ENCODE data around the gene LXN. TPM values are rescaled to one million over a fixed set of nuclear protein-coding genes. Genes with fewer than 3 reads are reported as not detected.

The LXN gene
- total RNA-seq, 1 experiment from 2014 or later = not detected

DNA sequence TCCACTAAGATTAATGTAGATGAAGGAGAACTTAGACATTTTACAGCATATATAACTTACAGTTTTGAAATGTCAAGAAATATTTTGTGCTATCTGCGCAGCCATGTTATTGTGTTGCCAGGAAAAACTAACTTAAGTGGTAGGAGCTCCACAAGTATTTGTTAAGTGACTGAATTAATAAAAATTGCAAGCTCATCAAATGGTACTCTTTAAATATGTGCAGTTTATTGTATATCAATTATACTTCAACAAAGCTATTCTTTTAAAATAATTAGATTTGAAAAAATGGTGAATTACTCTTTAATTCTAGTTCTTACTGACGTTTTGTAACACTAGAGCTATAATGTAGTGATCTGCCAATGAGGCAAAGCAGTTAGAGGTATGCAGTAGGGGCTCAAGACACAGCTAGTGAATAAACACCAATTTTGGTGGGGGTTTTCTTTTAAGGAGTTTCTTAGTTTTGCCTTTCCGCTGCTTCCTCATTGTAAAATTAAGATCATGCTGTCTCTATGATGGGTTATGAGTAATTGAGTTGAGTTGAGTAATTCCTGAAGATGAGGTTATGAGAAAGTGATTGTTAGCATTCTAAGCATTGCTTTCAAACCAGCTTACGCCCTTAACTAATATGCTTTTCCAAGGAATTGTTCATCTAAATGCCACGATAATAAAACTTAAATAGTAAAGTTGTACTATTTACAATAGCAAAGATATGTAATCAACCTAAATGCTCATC lies 10.9 kb upstream of the LXN start:
- no peak for DNase-seq
- Histone ChIP-seq H3K27me3 (no peaks in the 10 kb centered on the region), H3K36me3 (peaks cover 64% of the 10 kb centered on the region), H3K9me3 (no peaks in the 10 kb centered on the region), H3K4me3 (no peak overlapping the region)

DNA sequence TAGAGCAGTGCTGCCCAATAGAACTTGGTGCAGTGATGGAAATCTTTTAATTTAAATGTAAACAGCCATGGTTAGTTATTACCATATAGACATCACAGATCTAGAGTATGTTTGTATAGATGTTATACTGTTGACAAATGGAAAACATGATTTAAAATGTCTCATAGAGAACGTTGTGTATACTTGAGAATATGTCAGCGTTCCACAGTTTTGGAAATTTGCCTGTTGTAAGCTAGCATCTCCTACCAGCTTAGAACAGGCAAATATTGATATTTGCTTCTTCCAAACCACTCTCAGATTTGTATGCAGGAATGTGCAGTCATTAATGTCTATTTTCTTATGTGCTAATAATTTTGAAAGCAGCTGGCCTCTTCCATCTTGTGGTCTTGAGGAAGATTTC lies 8.4 kb upstream of the LXN start:
- no peak for DNase-seq
- Histone ChIP-seq H3K36me3 (peaks cover 71% of the 10 kb centered on the region), H3K4me3 (no peak overlapping the region), H3K9me3 (no peaks in the 10 kb centered on the region), H3K27me3 (no peaks in the 10 kb centered on the region)

DNA sequence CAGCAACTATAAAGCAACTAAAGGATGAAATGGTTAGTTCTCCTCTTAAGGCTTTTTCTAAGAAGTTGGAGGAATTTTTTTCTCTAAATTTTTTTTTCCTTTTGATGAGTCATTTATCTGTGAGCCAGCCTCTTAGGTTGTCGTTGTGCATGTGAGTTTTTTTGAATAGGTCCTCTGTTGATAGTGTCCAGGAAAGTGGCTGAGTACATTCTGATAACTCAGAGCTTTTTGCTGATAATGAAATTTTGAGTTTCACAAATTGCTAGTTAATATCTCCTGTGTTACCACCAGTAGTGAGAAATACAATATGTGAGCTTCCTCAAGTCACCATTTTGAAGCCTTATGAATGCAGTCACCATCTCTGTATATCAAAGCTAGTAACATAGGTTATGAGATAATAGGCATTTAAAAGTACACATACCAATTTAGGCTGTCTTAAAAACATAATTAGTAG lies 7.1 kb upstream of the LXN start:
- H3K27me3 ChIP-seq = no peaks in the 10 kb centered on the region
- no peak for DNase-seq
- no peak overlapping the region for H3K4me3 ChIP-seq
- no peaks in the 10 kb centered on the region for H3K9me3 ChIP-seq
- H3K36me3 ChIP-seq = peaks cover 60% of the 10 kb centered on the region

DNA sequence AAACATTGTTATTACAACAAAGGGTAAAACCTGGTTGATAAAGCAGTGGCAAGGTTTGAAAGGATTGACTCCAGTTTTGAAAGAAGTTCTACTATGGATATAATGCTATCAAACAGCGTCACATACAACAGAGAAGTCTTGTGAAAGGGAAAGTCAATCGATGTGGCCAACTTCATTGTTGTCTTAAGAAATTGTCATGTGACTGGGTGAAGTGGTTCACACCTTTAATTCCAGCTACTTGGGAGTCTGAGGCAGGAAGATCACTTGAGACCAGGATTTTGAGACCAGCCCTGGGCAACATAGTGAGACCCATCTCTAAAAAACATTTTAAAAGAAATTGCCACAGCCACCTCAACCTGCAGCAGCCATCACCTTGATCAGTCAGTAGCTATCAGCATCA lies 6.2 kb upstream of the LXN start:
- Histone ChIP-seq H3K4me3 (no peak overlapping the region), H3K9me3 (no peaks in the 10 kb centered on the region), H3K27me3 (no peaks in the 10 kb centered on the region), H3K36me3 (peaks cover 52% of the 10 kb centered on the region)
- DNase-seq = no peak

DNA sequence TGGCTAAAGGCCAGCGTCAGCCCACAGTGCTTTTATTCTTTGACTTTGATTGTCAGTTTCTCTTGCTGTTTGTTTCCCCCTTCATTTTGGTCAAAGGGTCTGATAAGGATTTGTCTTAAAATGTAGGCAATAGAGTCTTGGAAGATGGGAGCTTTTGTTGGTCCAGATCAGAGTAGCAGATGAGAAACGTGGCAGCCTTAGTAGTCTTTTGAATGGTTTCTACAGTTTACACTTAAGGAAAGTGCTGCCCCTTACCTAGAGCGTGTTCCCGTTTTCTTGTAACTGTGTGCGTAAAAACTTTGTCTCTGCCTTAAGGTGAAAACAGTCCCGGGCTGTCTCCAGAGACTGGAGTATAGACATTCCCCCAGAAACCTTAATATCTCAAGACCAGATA lies 630 bp downstream of the LXN start:
- no peak overlapping the region for H3K4me3 ChIP-seq
- no peaks in the 10 kb centered on the region for H3K27me3 ChIP-seq
- peaks cover 49% of the 10 kb centered on the region for H3K36me3 ChIP-seq
- no peak for DNase-seq
- H3K9me3 ChIP-seq = no peaks in the 10 kb centered on the region

DNA sequence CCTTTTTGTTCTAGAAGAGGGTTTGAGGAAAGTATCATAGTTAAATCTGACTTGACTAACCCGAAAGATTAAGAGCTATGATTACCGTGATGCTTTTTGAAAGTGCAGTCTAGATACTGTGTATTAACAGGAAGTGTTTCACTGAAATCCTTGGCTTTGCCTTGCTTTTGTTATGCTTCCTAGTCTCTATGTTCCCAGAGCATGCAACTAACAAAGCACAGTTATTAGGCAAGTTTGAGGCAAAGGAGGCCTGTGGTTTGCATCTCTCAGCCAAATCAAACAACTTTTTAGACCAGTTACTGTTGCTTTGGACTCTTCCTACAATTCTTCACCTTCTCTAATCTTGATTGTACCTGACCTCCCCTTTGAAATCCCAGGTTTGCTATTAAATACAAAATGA lies 3.9 kb downstream of the LXN start:
- Histone ChIP-seq H3K27me3 (no peaks in the 10 kb centered on the region), H3K36me3 (peaks cover 71% of the 10 kb centered on the region), H3K4me3 (no peak overlapping the region), H3K9me3 (no peaks in the 10 kb centered on the region)
- no peak for DNase-seq

DNA sequence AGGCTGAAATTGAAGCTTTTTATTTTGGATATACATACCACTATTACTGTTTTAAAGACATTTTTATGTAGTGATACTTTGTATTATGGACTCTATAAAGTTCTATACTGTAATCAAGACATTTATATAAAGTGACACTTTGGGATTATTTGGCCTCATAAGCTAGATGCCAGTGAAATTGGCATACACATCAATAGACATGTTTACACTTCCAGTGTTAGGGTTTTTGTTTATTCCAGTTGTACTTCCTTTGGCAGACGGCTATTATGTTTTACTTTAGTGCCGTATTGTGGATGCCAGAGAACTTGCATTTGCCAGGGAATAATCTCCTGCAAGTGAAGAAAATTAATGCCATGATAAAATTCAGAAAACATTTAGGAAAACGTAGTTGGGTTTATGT lies 6.0 kb downstream of the LXN start:
- H3K9me3 ChIP-seq = no peaks in the 10 kb centered on the region
- peaks cover 83% of the 10 kb centered on the region for H3K36me3 ChIP-seq
- no peak for DNase-seq
- no peaks in the 10 kb centered on the region for H3K27me3 ChIP-seq
- H3K4me3 ChIP-seq = no peak overlapping the region

DNA sequence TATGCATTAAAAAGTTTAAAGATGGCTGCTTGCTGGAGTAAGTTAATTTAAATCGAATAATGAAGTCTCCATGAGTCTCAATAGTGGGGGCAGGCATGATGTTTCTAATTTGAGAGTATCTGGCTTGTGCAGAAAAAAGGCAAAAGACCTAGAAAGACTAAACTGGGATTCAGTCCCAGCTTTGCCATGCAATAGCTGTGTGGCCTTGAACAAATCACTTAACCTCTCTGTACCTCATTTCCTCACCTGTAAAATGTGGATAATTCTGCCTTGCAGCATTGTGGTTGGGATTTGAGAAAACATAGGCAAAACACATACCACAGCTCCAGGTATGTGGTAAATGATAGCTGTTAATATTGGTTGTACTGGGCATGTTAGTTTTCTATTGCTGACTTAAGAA lies 8.6 kb downstream of the LXN start:
- no peak for DNase-seq
- H3K9me3 ChIP-seq = no peaks in the 10 kb centered on the region
- peaks cover 89% of the 10 kb centered on the region for H3K36me3 ChIP-seq
- no peaks in the 10 kb centered on the region for H3K27me3 ChIP-seq
- H3K4me3 ChIP-seq = no peak overlapping the region

DNA sequence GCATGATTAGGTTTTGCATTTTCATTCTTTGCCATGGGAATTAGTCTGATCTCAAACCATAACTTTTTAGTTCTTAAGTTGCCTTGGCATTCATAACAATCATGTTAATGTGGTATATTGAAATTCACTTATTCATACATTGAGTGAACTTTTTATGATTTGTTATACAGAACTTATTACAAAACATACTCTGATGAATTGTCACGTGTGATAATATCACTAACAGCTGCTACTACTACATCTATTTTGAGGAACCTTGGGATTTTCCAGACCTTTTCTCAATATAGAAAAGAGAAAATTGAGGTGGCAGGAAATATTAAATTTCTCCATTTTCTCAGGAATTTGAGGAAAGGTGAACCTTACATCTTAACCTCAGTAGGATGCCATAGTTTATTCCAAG lies 9.2 kb downstream of the LXN start:
- peaks cover 87% of the 10 kb centered on the region for H3K36me3 ChIP-seq
- no peaks in the 10 kb centered on the region for H3K9me3 ChIP-seq
- no peak overlapping the region for H3K4me3 ChIP-seq
- H3K27me3 ChIP-seq = no peaks in the 10 kb centered on the region
- DNase-seq = no peak

DNA sequence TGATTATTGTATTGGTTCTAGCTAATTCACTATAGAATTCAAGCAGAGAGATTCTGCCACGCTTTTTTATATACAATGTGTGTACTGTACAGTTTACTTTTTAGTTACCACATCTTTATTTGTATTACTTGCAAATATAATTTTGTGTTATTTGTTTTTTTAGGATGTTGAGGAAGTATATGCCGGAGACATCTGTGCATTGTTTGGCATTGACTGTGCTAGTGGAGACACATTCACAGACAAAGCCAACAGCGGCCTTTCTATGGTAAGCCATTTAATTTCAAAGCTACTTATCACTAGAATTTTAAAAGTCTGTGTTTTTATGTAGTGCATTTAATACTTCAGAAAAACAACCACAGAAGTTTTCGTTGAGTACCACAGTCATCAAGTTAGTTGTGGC lies 11.7 kb downstream of the LXN start:
- Histone ChIP-seq H3K27me3 (no peaks in the 10 kb centered on the region), H3K9me3 (no peaks in the 10 kb centered on the region), H3K4me3 (no peak overlapping the region), H3K36me3 (peaks cover 81% of the 10 kb centered on the region)
- DNase-seq = no peak

DNA sequence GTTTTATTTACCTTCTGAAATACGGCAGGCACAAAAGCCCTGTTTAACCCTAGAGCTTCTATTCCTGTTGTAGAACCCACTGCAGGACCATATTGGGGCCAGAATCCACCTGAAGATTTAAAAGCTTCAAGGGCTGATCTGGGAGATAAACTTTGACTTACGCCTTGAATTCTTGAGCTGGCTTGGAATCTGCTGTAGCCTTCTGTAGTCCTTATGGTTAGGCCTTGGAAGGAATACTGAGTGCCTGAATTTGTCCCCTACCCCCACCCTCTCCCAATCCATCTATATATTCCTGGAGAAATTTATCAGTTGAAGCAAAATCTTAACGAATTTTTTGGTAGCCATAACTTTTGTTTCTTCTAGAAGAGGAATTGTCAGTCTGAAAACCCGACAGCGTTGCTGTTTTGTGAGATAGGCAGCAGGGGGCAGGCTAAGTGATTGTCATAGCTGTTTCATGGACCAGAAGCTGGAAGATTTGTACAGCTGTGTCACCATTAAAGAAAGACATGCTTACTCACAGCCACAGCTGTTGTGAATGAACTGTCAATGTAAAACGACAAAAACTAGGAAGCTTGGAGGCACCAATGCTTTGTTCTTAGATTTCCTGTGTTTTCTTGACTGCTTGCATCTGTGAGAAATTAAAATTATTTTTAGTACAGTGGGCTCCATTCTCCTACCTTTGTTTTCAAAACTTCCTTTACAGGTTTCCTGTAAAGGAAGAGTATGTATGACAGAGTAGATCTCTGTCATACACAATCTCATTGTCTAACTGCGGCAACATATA lies 12.8 kb downstream of the LXN start:
- Histone ChIP-seq H3K4me3 (no peak overlapping the region), H3K27me3 (no peaks in the 10 kb centered on the region), H3K36me3 (peaks cover 82% of the 10 kb centered on the region), H3K9me3 (no peaks in the 10 kb centered on the region)
- peak; percentile 52 for DNase-seq

DNA sequence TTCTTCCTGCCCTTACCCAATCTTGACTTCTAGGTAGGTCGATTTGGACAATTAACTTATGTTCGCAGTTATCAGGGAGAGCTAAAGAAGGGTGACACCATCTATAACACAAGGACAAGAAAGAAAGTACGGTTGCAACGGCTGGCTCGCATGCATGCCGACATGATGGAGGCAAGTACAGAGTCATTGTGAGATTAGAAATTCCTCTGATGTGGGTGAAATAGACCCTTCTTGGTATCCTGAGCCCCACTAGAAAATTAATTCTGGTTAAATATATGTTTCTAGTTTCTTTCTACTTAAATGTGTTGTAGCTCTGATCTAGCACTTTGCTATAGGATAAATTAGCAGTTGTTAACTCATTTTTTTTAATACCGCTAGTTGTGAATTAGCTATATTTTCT lies 13.6 kb downstream of the LXN start:
- Histone ChIP-seq H3K36me3 (peaks cover 84% of the 10 kb centered on the region), H3K4me3 (no peak overlapping the region), H3K9me3 (no peaks in the 10 kb centered on the region), H3K27me3 (no peaks in the 10 kb centered on the region)
- no peak for DNase-seq

DNA sequence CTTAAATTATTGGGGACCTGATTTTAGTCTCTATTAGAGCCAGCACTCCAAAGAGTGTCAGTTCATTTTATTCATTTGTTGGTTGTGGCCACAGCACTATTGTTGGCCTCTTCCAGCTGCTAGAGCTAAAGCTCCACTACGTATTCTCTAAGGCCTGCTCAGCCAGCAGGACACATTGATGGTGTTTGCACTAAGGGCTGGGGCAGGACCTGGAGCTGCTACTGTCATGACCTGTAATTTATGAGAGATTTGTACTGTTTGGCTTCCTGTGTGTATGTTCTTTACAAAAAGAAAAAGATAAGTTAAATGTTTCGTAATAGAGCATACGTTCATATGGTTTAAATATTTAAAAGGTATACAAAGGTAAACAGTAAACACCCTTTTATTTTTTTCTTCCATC lies 20.0 kb downstream of the LXN start:
- Histone ChIP-seq H3K27me3 (no peaks in the 10 kb centered on the region), H3K4me3 (no peak overlapping the region), H3K36me3 (peaks cover 82% of the 10 kb centered on the region), H3K9me3 (no peaks in the 10 kb centered on the region)
- no peak for DNase-seq

DNA sequence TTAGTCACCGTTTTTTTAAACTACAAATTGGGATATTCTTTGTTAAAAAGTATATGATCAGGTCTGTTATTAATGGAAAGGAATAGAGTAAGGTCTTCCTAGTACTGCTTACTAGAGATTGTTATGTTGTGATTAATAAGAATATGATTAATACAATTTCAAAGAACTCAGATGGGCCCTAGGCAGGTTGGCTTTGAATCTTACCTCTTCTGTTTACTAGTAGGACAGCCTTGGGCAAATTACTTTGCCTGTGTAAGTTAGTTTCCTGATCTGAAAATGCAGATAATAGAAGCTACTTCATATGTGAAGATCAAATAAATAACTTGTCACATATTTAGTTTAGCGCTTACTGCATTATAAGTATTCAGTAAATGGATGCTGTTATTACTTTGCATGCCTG lies 21.3 kb downstream of the LXN start:
- no peaks in the 10 kb centered on the region for H3K27me3 ChIP-seq
- no peak overlapping the region for H3K4me3 ChIP-seq
- peaks cover 81% of the 10 kb centered on the region for H3K36me3 ChIP-seq
- no peak for DNase-seq
- no peaks in the 10 kb centered on the region for H3K9me3 ChIP-seq

DNA sequence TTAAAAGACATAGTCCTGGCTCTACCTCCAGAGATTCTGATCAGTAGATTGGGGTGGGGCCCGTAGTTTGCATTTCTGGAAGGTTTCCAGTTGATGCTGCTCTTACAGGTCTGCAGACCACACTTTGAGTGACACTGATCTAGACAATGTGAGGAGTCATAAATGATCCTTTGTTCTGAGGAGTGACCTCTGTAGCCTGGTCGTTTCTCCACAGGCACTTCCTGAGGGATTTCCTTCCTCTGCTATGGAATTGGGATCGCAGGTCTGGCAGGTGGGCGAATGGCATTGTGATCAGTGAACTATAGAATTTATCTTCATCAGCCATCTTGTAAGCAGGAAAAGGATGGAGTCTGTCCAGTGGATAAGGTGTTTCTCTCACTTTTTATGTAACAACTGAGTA lies 22.7 kb downstream of the LXN start:
- H3K4me3 ChIP-seq = no peak overlapping the region
- H3K9me3 ChIP-seq = no peaks in the 10 kb centered on the region
- peaks cover 73% of the 10 kb centered on the region for H3K36me3 ChIP-seq
- no peak for DNase-seq
- H3K27me3 ChIP-seq = no peaks in the 10 kb centered on the region

DNA sequence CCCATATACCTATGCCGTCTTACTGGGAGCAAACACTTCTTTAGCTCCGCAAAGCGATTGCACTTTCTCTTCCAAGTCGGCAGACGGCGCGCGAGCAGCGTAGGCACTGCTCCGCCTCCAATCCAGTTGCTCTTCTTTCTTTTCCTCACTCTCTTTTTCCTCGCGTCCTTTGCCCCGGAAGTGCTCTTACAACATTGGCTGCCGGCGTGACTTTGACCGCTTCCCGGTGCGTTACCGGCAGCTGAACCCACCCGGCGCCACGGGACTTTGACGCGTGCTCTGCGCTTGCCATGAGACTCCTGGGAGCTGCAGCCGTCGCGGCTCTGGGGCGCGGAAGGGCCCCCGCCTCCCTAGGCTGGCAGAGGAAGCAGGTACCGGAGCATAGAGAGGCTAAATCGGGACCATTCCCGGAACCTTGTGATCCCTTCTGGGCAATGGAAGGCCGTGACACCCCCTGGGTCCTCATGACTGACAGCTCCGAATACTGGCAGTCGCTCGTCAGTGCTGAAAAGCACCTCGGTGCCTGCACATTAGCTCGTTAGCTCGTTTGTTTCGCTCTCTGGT lies 28.0 kb downstream of the LXN start, which contains the start of gene GFM1:
GFM1 (plus strand) TSS at position 183 of the 564 bp plus-strand sequence; CDS start at position 291, 108 bp downstream.
- H3K36me3 ChIP-seq = peaks cover 31% of the 10 kb centered on the region
- no peaks in the 10 kb centered on the region for H3K27me3 ChIP-seq
- peak within 1 kb of the TSS; percentile 99 for H3K4me3 ChIP-seq
- no peaks in the 10 kb centered on the region for H3K9me3 ChIP-seq
- peak; percentile 96 for DNase-seq

DNA sequence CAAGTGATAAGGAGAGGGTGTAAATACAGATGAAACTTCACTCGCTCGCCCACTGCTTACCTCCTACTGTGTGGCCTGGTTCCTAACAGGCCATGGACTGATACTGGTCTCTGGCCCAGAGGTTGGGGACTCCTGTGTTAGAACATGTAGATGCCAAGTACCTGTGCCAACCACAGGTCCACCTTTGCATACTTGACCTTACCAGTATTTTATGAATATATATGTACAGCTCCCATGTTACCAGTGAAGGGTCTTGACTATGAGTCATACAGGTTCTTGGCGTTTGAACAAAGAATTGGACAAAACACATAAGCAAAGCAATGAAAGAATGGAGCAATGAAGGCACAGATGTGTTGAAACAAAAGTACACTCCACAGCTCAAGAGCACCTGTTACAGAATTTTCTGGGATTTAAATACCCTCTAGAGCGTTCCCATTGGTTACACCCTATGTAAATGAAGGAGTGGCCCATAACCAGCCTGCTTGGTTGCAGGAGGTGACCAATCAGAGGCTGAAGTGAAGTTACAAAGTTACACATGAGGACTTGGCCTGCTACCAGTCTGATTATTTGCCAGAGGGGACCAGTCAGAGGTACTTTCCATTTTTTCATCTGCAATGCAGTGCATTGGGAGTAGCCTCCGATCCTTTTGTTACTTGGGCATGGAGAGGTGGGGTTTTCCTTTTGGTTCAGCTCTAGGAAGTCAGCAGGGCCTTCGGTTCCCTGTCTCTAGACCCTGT lies 29.8 kb downstream of the LXN start:
- H3K4me3 ChIP-seq = no peak overlapping the region
- no peak for DNase-seq

More for the DNA sequence above, 29.8 kb downstream of the LXN start:
- H3K9me3 ChIP-seq = no peaks in the 10 kb centered on the region
- H3K27me3 ChIP-seq = no peaks in the 10 kb centered on the region
- H3K36me3 ChIP-seq = peaks cover 16% of the 10 kb centered on the region
